Skeletal muscle satellite cell (primary cell): ENCODE results near the gene EPS8.
"Not testable (repeated sequence)": the region's sequence is repeated elsewhere in the genome, so short reads cannot be mapped to it uniquely, and the experiment has no call there.

Source experiments
- H3K27me3 ChIP-seq: 2 replicates; pipeline ENCODE4 v1.7.0; 2013; ENCODE audit warnings: low read length; ENCODE audit not compliant: control insufficient read depth, insufficient read depth
- H3K36me3 ChIP-seq: 2 replicates; pipeline ENCODE4 v1.7.0; 2013; ENCODE audit warnings: mild to moderate bottlenecking, control low read depth, low read length; ENCODE audit not compliant: insufficient read depth
- H3K4me1 ChIP-seq: 2 replicates; pipeline ENCODE4 v1.7.0; 2013; ENCODE audit warnings: low read length; ENCODE audit not compliant: control insufficient read depth, insufficient read depth
- H3K4me2 ChIP-seq: 2 replicates; pipeline ENCODE4 v1.7.0; 2013; ENCODE audit warnings: mild to moderate bottlenecking, low read length
- H3K4me3 ChIP-seq: 2 replicates; pipeline ENCODE4 v1.7.0; 2013; ENCODE audit warnings: low read length
- H3K9ac ChIP-seq: 2 replicates; pipeline ENCODE4 v1.7.0; 2013; ENCODE audit warnings: mild to moderate bottlenecking, low read depth, low read length, moderate library complexity
- H3K9me3 ChIP-seq: replicated peaks from 2 replicates; pipeline ENCODE4 v1.7.0; 2013; ENCODE audit warnings: mild to moderate bottlenecking, control low read depth, low read length

Gene EPS8

DNA sequence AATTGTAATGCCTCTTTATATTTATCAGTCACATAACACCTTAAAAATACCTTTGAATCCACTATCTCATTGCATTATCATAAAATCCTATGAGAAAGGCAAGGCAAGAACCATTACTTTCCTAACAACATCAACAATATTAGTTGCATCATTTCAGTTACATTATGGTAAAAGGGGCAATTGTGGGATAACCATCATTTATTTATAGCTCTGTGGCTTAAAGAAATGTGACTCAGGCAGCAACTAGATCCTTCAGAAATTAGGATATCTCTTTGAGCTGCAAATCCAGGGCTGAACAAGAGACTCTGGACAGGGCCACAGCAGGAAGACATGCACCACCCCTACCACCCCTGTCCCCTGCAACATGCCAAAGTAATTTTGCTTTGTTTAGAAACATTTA is 36.4 kb downstream of the EPS8 start:
- Histone ChIP-seq H3K36me3 (peaks cover 8% of the 10 kb centered on the region), H3K9ac (no peak overlapping the region), H3K4me2 (no peak overlapping the region), H3K27me3 (no peaks in the 10 kb centered on the region), H3K4me3 (no peak overlapping the region), H3K4me1 (peaks cover 80% of the 10 kb centered on the region), H3K9me3 (no peaks in the 10 kb centered on the region)

DNA sequence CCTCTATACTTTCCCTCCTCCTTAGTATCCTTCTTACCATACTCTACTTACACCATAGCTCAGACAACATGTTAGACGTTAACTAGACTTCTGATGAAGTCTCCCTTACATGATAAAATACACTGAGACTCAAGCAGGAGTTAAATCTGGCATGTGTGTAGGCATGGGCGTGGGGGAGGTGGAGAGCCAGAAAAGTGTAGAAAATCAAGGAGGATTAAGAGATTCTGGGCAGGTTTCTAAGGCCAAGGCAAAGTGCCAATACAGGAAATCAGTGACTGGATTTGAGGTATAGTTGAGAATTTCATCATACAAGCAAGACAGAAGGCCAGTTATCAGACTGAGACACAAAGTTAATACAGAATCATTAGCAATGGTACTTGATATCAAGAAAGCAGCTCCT is 37.4 kb downstream of the EPS8 start:
- no peak overlapping the region for H3K9ac ChIP-seq
- peak overlapping the region; percentile 10 for H3K4me2 ChIP-seq
- H3K36me3 ChIP-seq, result peaks cover 12% of the 10 kb centered on the region
- no peaks in the 10 kb centered on the region for H3K27me3 ChIP-seq
- H3K4me3 ChIP-seq, result no peak overlapping the region
- H3K4me1 ChIP-seq, result peaks cover 70% of the 10 kb centered on the region
- H3K9me3 ChIP-seq, result no peaks in the 10 kb centered on the region

DNA sequence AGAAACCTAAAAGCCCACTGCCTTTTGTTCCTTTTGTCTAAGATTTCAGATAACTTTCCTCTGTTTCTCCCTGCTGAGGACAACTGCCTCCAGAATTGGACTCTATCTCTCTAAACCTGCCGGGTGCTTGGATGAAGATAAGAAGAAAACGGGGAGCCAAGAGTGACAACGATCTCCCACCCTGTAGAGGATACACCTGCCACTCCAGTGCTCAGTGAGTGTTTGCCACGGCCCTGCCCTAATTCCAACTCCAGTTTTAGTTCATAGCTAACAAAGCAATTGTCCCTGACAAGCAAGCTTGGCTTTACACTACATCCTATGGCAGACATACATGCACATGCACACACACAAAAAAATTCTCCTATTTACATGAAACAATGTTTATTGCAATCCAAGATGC is 39.3 kb downstream of the EPS8 start:
- H3K4me3 ChIP-seq, result no peak overlapping the region
- H3K4me2 ChIP-seq, result peak overlapping the region; percentile 9
- peaks cover 16% of the 10 kb centered on the region for H3K36me3 ChIP-seq
- no peak overlapping the region for H3K9ac ChIP-seq
- peaks cover 55% of the 10 kb centered on the region for H3K4me1 ChIP-seq
- H3K27me3 ChIP-seq, result no peaks in the 10 kb centered on the region
- no peaks in the 10 kb centered on the region for H3K9me3 ChIP-seq

DNA sequence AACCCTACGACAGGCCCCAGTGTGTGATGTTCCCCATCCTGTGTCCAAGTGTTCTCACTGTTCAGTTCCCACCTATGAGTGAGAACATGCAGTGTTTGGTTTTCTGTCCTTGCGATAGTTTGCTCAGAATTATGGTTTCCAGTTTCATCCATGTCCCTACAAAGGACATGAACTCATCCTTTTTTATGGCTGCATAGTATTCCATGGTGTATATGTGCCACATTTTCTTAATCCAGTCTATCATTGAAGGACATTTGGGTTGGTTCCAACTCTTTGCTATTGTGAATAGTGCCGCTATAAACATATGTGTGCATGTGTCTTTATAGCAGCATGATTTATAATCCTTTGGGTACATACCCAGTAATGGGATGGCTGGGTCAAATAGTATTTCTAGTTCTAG is 47.3 kb downstream of the EPS8 start:
- H3K36me3 ChIP-seq, result peaks cover 27% of the 10 kb centered on the region
- H3K4me1 ChIP-seq, H3K27me3 ChIP-seq, H3K4me3 ChIP-seq, H3K9ac ChIP-seq, H3K9me3 ChIP-seq, H3K4me2 ChIP-seq: not testable (repeated sequence)

DNA sequence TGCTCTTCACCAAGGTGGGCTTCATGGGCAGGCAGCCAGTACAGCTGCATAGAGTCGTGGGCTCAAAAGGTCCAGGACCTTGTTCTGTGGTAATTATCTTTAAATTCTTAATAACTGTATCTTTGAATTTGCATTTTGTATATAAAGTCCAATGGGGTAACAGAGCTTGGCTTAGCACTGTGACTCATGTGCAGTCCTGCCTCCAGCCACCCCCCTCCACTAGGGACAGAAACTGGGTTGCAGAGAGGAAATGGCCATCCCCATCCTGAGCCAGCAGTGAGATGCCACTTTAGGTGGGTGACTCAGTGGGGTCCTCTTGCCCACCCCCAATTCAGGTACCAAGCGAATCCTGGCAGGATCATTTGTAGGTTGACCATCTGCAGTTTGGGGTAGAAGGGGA is 48.1 kb downstream of the EPS8 start:
- no peak overlapping the region for H3K9ac ChIP-seq
- H3K9me3 ChIP-seq, result no peaks in the 10 kb centered on the region
- no peak overlapping the region for H3K4me2 ChIP-seq
- H3K4me1 ChIP-seq, result no peaks in the 10 kb centered on the region
- no peak overlapping the region for H3K4me3 ChIP-seq
- peaks cover 26% of the 10 kb centered on the region for H3K36me3 ChIP-seq
- H3K27me3 ChIP-seq, result no peaks in the 10 kb centered on the region

DNA sequence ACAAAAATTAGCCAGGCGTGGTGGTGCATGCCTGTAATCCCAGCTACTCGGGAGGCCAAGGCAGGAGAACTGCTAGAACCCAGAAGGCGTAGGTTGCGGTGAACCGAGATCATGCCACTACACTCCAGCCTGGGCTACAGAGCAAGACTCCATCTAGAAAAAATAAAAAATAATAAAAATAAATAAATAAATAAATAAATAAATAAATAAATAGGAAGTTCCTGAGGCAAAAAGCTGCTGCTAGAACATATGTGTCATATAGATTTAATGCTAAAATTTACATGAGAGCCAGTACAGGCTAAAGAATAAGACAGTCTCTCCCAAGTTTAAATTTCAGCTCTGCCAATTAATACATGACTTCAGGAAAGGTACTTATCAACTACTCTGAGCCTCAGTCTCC is 48.8 kb downstream of the EPS8 start:
- not testable (repeated sequence) for H3K4me2 ChIP-seq, H3K4me1 ChIP-seq, H3K9me3 ChIP-seq, H3K4me3 ChIP-seq, H3K9ac ChIP-seq, H3K27me3 ChIP-seq
- peaks cover 26% of the 10 kb centered on the region for H3K36me3 ChIP-seq

DNA sequence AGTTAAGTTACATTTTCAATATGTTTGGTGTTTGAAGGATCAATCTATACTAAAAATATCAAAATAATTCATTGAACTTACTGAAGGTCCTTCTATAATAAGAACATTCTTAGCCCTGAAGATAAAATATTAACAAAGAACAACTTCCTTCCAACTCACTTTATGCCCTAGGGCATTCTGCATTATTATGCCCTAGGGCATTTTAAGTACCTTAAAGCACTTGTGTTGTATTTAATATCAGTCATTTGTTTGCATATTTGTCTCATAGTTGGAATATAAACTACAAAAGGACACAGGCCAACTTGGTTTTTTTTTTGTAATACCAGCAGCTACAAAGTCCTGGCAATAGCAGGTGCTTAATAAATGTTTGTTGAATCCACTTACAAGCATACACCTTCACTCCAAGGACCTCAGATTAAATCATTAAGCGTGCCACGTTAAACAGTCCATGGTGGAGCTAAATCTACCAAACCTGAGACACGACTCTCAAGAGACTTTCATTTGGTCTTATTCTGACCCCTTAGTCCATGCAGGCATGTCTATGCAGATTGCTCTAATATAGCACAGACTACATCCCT is 50.7 kb downstream of the EPS8 start:
- Histone ChIP-seq H3K4me3 (no peak overlapping the region), H3K27me3 (no peaks in the 10 kb centered on the region), H3K4me2 (no peak overlapping the region), H3K9ac (no peak overlapping the region), H3K36me3 (peaks cover 27% of the 10 kb centered on the region), H3K9me3 (no peaks in the 10 kb centered on the region), H3K4me1 (peaks cover 5% of the 10 kb centered on the region)

DNA sequence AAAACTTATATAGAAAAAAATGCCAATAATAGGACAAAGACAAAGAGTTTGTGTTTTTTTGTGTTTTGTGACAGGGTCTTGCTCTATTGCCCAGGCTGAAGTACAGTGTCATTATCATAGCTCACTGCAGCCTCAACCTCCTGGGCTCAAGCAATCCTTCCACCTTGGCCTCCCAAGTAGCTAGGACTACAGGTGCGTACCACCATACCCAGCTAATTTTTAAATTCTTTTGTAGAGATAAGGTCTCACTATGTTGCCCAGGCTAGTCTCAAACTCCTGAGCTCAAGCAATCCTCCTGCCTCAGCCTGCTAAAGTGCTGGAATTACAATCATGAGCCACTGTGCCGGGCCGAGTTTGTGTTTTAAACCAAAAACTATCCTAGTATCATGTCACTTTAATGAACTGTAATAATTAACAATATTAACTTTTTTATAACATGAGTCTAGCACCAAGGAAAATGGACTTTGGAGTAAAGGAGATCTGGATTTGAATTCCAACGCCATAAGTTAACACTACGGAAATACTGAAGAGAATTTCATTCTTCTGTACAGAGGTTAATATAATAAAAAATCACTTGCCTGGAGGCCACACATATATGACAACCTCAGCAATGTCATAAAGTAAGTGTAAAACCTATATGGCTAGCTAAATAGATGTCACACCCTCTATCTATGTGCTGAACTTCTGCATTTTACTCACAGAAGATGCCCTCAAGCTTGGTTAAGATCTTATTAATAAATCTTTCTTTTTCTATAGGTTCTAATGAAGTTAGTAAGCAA is 53.2 kb downstream of the EPS8 start:
- H3K36me3 ChIP-seq, result peaks cover 28% of the 10 kb centered on the region
- H3K4me1 ChIP-seq, result peaks cover 27% of the 10 kb centered on the region
- H3K9me3 ChIP-seq, result no peaks in the 10 kb centered on the region
- H3K27me3 ChIP-seq, result no peaks in the 10 kb centered on the region
- H3K4me2 ChIP-seq, result no peak overlapping the region
- H3K4me3 ChIP-seq, result no peak overlapping the region
- H3K9ac ChIP-seq, result no peak overlapping the region

DNA sequence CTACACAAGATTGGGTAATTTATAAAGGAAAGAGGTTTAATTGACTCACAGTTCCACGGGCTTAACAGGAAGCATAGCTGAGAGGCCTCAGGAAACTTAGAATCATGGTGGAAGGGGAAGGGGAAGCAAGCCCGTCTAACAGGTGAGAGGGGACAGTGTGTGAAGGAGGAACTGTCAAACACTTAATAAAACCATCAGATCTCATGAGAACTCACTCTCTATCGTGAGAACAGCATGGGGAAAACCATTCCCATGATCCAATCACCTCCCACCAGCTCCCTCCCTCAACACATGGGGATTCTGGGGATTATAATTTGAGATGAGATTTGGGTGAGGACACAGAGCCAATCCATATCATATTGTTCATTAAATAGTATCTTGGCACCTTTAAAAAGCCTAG is 56.1 kb downstream of the EPS8 start:
- peaks cover 17% of the 10 kb centered on the region for H3K36me3 ChIP-seq
- peaks cover 51% of the 10 kb centered on the region for H3K4me1 ChIP-seq
- H3K27me3 ChIP-seq, result no peaks in the 10 kb centered on the region
- no peaks in the 10 kb centered on the region for H3K9me3 ChIP-seq
- H3K9ac ChIP-seq, result no peak overlapping the region
- H3K4me3 ChIP-seq, result peak overlapping the region; percentile 3
- peak overlapping the region; percentile 40 for H3K4me2 ChIP-seq

DNA sequence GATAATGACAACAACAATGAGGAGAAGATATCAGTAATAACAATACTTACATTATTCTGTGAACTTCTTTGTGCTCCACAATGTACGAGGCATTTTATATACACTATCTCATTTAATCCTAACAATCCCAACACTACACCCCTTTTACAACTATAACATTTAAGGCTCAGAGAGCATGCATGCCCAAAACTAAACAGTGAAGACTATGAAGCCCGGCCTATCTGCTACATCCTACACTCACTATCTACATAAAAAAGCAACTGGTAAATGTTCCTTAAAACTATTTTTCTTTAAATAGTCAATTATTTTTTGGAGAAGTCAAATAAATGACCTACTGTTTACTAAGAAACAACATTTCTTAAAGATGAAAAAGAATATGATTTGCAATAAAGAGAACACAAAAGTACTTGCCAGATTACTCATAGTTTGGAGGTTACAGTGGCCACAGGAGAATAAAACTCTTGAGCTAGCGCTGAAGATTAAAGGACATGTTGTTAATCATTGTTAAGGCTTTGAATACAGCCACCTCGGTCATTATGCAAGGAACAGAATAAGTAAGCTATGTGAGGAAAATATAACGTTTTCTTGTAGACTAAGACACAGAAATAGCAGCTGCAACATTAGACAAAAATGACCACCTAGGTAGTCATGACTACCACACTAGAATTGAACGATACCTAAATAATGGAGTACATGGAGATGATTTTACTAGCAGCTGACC is 56.7 kb downstream of the EPS8 start:
- peaks cover 56% of the 10 kb centered on the region for H3K4me1 ChIP-seq
- H3K9me3 ChIP-seq, result no peaks in the 10 kb centered on the region
- H3K27me3 ChIP-seq, result no peaks in the 10 kb centered on the region
- H3K36me3 ChIP-seq, result peaks cover 17% of the 10 kb centered on the region
- peak overlapping the region; percentile 40 for H3K4me2 ChIP-seq
- H3K4me3 ChIP-seq, result no peak overlapping the region
- peak overlapping the region; percentile 22 for H3K9ac ChIP-seq

DNA sequence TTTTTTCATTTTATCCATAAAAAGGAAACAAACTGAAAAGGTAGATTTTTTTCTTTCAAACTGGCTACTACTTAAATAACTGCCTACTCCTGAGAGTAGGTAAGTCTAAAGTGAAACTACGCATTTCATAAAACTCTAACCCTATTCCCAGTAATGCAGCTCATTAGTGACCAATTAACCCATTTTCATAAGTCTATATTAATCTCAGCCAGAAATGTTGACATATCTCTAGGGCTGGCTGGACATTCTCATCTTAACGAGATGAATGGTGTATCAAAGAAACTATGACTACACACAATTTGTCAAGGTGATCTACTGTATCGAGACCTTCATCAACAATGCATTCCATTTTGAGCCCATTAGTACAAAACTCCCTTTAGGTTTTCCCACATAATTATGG is 57.2 kb downstream of the EPS8 start:
- Histone ChIP-seq H3K9me3 (no peaks in the 10 kb centered on the region), H3K27me3 (no peaks in the 10 kb centered on the region), H3K4me3 (no peak overlapping the region), H3K9ac (peak overlapping the region; percentile 22), H3K4me1 (peaks cover 61% of the 10 kb centered on the region), H3K36me3 (peaks cover 17% of the 10 kb centered on the region), H3K4me2 (peak overlapping the region; percentile 40)
